Limb (tissue), 2 donors: ENCODE measurements around the gene KCNH1.

Experiments
- DNase-seq, 2 donors: peaks; one replicate each; pipeline ENCODE4 v3.0.0-alpha.2; 2016; ENCODE audit errors: extremely low spot score in 2 of 2

Gene KCNH1

GRCh38 chr1:210922666-210923065 is 211.3 kb downstream of the KCNH1 start:
- DNase-seq = no peak

DNA sequence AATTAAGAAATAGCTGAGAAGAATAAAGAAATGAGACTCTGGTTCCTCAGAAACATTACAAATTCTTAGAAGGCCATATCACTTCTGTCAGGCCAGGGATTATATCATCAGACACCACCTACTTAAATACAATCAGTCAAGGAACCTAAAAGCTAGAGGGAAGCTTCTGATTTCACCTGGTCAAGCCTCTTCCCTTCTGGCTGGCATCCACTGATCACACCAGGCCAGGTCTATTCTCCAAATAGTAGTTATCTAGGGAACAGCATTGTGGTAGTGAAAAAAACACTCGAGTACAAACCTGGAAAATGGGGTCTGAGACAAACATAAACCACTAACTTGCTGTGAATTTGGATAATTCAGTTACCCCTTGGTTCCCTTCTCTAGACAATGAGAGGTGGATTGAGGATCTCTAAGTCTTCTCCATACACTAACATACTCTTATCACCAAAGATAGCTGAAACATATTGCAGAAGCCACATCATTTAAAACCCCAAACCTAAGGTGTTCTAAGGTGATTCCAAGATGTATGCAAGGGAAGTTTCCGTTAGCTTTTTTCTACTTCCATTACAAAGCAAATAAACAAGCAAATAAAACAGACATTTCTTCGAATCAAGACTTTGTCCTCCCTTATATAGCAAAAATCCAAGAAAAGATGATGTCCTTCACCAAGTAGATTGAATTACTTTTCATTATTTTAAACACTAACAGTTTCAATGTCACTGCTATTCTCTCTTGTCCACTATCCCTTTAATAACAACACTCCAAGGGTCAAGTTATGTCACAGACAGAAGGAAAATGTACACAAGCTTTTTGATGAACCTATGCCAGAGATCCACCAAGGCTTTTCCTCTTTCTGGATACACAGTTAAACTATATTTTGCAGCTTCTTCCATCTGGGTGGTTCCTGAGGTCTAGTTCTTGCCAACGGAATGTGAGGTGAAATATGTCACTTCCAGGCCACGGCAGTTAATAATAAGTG is 212.9 kb downstream of the KCNH1 start:
- no peak for DNase-seq

DNA sequence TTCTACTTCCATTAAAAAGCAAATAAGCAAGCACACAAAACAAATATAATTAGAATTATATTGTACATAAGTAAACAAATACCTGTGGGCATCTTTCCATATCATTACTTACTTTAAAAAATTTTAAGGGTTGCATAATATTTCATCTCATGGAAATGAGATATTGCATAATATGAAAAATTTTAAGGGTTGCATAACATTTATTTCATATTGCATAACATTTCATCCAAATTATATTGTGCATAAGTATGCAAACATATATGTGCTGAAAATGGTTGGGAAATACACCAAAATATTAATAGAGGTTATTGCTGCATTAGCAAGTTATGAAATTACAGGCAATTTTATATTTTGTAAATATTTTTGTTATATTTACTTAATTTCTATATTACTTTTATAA is 213.7 kb downstream of the KCNH1 start:
- no peak for DNase-seq

DNA sequence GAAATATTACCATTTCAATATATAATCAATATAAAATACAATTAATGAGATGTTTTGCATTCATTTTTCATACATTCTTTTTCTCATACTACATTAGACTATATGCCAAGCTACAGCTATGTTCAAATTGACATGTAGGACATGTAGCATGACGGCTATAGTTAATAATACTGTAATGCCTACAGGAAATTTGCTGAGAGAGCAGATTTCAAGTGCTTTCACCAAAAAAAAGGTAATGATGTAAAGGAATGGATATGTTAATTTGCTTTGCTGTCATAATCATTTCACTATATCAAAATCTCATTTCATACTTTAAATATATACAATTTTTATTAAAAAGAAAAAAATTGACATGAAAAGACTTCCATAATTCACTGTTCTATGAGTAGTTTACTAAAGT is 215.1 kb downstream of the KCNH1 start:
- no peak for DNase-seq

DNA sequence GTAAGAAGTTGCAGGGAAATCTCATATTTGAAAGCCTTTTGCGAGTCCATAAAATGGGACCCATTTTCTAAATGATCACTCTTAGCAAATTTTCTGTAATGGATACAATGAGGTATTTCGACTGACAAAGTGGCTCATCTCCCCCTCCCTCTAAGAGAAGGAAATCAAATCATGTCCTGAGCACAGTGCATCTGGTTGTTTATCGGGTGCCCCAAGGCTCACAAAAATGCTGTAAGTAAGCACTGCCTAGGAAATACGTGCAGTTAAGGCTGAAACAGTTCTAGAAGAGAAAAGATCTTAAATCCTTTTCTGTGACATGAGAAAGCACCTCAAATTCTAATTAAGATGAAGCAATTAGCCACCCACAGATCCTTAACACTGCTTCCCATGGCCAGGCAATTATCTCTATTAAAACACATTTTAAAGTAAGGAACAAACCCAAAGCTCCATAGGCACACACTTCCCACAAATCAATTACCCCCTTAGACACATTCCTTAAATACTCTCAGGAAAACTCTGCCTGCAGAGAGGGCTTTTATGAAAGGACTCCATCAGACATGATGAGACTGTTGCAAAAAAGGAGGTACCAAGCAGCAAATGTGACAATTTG is 216.3 kb downstream of the KCNH1 start:
- no peak for DNase-seq

DNA sequence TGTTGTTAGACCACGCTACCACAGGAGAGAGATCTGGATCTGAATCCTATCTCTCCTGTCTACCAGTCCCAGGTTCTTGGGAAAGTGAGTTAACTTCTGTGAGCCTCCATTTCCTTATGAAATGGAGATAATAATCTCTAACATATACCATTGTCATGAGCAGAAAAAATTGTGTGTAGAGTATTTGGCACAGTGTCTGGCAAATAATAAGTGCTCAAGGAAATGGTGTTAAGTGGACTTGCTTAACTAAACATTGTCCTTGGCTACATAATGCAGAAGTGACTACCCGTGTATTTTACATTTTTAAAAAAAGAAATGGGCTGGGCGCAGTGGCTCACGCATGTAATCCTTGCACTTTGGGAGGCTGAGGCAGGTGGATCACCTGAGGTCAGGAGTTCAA is 217.4 kb downstream of the KCNH1 start:
- no peak for DNase-seq

GRCh38 chr1:210915890-210916507 is 217.9 kb downstream of the KCNH1 start:
- DNase-seq = no peak

DNA sequence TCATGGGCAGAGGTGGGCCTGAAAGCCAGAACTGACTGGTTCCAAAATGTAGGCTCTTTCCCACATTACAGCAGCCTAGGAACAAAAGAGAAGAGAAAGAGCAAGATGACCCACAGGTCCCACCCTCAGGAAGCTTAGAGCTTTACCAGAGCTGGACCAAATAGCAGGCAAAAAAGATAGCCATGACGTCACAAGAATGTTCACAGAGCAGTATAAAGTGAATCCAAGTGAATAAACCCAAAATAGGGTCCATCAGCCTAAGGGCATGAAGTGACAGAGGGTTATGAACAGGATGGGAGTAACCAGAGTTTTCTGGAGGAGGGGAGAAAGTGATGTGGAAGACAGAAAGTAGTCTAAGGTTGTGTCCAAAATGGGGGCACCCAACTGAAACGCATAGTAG is 221.2 kb downstream of the KCNH1 start:
- DNase-seq = no peak

DNA sequence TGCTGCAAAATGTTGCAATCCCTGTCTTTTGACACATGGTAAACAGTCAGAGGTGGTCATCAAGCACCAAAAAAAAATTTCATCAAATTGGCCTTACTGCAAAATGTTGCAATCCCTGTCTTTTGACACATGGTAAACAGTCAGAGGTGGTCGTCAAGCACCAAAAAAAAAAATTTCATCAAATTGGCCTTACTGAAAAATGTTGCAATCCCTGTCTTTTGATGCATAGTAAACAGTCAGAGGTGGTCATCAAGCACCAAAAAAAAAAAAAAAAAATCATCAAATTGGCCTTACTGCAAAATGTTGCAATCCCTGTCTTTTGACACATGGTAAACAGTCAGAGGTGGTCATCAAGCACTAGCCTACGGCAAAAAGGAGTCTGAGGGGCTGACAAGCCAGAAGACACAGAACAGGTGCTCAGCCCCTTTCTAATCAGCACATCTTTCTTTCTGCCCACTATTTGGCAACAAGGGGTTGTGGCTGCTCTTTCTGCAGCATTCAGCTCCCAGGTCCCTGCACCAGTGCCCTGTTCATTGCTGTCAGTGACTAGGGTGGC is 223.8 kb downstream of the KCNH1 start:
- DNase-seq = no peak

DNA sequence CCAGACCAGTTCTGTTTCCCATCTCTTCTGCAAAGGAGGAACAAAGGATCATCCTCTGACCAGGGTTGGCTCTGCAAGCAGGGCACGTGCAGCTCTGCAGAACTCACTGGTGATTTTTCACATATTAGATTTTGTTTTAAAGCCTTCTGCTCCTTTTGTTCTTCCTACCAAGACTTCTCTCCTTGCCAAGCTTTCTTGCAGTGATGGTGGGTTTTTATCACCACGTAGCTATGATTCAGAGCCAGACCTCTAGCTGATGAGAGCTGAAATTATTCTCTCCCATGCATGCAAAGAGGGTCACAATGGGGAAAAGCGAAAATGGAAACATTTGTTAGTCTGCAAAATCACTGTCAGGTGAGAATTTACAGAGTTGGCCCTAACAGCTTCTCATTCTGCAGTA is 225.2 kb downstream of the KCNH1 start:
- no peak for DNase-seq

DNA sequence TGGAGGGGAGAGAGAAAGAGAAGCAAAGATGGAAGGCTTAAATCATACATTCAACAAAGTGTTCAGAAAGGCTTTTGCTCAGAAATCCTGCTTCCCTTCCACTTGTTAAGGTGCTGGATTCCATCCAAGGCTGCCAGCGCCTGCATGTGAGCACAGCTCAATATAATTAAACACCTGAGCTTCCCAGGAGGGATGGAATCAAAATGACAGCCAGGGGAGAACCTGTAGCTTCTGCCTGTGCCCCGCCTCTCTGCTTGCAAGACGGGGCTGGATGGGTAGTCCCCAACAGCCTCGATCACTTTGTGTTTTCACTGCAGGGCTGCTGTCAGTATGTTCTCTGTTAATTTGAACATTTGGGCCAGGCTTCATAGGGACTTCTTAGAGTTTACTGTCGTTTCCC is 225.7 kb downstream of the KCNH1 start:
- no peak for DNase-seq

DNA sequence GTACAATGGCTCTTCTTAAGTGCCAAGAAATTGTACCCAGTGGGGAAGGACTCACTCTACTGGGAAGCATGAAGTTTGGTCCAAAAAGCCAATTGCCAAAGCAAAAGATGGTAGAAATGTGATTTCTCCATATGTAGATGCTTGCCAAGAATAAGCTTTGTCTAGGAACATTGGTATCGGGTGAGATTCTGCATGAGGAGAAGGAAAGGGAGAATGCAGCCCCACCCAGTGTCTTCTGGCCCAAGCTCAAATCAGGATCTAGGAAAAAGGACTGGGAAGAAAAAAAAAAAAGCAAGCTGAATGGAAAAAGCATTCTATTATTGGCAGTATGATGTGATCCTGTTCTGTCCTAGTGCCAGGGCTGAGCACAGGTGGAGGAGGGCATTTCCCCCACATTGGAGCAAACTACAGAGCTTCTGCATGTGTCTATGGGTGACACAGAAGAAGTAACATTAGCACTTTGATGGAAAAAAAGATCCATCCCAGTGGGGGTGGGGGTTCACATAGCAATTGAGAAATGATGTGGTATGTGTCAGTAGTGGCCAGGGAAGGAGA is 226.6 kb downstream of the KCNH1 start:
- no peak for DNase-seq

DNA sequence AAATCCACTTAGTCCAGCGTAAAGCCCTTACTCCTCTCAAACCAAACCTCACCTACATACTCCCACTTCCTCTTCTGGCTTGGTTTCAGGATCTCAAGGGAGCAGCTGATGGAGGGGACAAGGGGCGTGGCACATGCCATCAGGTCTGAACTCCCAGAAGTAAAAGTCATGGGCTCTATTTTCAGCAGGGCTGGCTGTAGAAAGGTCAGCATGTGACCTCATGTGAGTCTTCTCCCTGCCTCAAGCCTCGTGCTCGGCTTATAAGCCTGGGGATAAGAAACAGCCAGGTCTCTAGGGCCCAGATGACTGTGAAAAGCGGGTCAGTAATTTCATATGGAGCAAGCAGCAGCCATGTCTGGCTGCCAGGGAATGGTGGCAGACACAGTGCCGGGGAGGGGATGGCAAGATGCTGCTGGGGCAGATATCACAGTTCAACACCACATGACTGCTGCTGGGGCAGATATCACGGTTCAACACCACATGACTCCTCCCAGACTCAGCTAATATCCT is 227.9 kb downstream of the KCNH1 start:
- no peak for DNase-seq

DNA sequence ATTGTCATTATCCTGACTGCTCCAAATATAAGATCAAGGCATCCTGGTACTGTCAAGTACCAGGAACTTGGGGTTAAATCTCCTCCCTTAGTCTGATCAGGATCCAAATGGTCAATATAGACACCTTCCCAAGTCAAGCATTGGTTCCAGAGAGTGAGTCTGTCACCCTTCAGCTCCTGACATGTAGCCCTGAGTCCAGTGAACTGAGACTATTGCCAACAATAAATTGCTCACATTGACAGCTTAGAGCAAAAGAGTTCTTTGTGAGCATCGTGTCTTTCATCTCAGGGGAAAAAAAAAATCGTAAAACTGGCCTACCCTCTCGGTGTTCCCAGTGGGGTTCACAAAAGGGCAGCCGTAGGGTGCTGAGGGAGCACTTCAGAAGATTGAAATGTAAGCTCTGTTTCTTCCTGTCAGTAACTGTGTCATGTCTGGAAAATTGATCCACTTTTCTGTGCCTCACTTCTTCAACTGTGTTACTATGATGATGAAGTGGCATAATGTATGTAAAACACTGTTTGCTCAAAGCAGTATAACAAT is 228.5 kb downstream of the KCNH1 start:
- no peak for DNase-seq

DNA sequence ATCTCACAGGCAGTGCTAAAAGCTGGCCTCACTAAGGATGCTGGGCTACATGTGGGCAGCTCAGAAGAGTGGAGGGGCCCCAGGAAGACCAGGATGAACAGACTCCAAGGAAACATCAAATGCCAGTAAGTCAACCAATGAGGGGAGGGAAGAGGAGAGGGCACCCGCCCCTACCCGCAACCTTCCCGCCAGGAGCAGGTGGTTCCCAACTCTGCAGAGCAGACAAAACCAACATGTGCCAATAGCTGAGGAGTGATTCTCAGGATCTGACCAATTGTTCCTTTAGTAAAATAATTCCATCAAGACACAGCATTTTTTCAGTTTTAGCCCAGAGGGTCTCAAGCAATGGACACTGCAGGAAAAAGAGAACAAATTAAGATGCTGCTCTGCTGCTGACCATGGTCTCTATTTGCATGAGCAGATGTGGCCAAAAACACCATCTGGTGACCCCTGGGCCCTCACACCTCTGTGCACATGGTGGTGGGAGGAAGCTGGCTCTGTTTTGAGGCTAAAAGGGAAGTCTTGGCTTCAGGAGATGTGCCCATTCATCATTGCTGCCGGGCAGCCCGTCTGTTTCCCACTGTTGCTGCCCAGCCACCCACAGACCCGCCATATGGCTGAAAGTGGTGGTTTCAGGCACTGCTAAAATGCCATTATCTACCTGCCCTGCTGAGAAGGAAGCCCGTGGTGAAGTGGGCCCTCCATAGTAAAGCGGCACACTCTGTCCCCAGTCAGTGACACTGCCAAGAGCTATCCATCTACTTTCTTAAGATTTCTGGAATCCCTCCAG is 231.8 kb downstream of the KCNH1 start:
- no peak for DNase-seq

DNA sequence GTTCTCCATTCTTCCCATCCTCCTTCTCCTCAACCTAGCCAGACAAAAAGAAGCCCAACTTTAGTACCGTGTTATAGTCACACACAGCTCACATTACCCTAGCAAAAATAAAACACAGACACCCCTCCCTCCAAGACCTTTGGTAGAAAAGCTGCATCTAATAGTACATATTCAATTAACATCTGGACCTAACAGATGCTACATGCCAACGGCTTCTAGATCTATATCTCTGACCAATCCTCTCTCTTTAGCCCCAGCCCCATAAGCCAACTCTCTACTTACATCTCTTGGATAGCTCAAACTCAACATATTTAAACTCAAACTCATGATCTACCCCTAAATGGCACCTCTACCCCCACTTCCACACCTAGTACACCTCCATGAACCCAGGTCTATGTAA is 233.1 kb downstream of the KCNH1 start:
- DNase-seq = no peak

DNA sequence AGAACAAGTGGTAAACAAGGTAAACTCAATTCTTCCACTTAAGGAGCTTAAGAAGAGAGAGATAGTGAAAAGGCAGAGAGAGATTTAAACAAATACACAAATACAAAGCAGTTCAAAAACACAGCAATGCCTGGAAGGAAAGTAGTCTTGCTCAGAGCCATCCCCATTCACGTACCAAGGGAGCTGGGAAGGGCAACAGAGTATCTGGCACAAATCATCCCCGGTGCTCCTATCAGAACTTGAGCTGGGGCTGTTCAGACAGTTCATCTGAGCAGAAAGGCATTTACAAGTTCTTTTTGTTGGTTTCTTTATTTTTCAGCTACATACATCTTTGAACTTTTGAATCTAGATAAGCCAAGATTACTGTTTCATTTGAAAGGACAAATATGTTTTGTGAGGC is 233.9 kb downstream of the KCNH1 start:
- DNase-seq = no peak

- no peak for DNase-seq
These were observed 234.3 kb downstream of the KCNH1 start for GRCh38 chr1:210899676-210900075.

GRCh38 chr1:210898473-210898872 is 235.5 kb downstream of the KCNH1 start:
- DNase-seq = no peak

GRCh38 chr1:210883821-210884220 is 250.1 kb downstream of the KCNH1 start:
- DNase-seq = no peak
